ENCODE data around the gene NCK1.

NCK1 gene

GRCh38 chr3:136992115-136992514 is 130.1 kb downstream of the NCK1 start:
- no peak overlapping the region for H3K4me3 ChIP-seq (ENCODE audit: low read depth, low read length)
- TF ChIP-seq POLR2A (IDR thresholded peaks at IDR 0.05; ENCODE audit: extremely low read depth, insufficient read length) (no peak), MAX (IDR thresholded peaks at IDR 0.05; ENCODE audit: low read depth, low read length) (no peak), MYC (IDR thresholded peaks at IDR 0.05; ENCODE audit: low read depth, low read length) (no peak), CTCF (IDR thresholded peaks at IDR 0.05; ENCODE audit: low read depth, low read length) (no peak)
- no peak for DNase-seq (ENCODE audit: low read depth)

GRCh38 chr3:136994772-136995516 is 132.9 kb downstream of the NCK1 start:
- no peak overlapping the region for H3K4me3 ChIP-seq (ENCODE audit: low read depth, low read length)
- TF ChIP-seq POLR2A (IDR thresholded peaks at IDR 0.05; ENCODE audit: extremely low read depth, insufficient read length) (no peak), MYC (IDR thresholded peaks at IDR 0.05; ENCODE audit: low read depth, low read length) (no peak), CTCF (IDR thresholded peaks at IDR 0.05; ENCODE audit: low read depth, low read length) (no peak)
- DNase-seq (ENCODE audit: low read depth): no peak

- DNase-seq (ENCODE audit: low read depth): no peak
- no peak for TF ChIP-seq MYC (IDR thresholded peaks at IDR 0.05; ENCODE audit: low read depth, low read length)
- TF ChIP-seq POLR2A (IDR thresholded peaks at IDR 0.05; ENCODE audit: extremely low read depth, insufficient read length): no peak
- TF ChIP-seq MAX (IDR thresholded peaks at IDR 0.05; ENCODE audit: low read depth, low read length): no peak
- no peak for TF ChIP-seq CTCF (IDR thresholded peaks at IDR 0.05; ENCODE audit: low read depth, low read length)
- no peak overlapping the region for H3K4me3 ChIP-seq (ENCODE audit: low read depth, low read length)
These were observed 133.6 kb downstream of the NCK1 start for GRCh38 chr3:136995652-136996051.
